ENCODE data around the gene TMTC4.

The TMTC4 gene

DNA sequence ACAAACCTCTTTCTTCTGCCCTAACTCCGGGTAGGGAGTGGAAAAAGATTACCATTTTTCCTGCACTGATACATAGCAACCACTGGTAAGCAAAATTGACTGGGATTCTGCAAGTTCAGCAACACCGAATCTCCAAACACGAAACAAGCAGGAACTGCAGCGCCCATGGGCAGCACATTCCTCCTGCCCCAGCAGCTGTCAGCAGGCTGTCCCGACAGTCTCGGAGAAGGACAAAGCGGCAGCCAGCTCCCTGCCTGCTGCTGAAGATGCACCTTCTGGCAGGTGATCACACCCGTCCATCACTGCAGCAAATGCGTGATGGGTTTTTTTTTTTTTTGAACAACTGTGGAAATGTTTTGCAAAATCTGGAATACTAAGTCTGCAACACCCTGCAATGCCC lies 6.7 kb downstream of the TMTC4 start:
- DNase-seq (ENCODE audit: low spot score) = no peak

DNA sequence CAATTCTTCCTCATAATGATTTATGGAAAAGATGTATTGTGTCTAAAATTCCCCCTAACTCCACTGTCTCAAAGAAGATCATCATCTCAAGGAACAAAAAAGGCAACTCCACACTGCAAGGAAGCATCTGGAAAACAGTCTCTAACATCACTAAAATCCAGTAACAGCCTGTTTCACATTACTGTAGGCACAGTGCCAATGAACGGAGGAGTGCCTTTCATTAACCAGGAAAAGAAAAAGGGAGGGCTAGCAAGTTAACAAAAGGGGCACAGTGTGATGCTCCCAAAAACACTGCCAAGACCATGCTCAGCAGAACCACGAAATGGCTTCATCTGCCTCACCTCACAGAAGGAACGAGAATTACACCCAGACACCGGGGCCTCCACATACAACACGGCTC lies 8.5 kb downstream of the TMTC4 start:
- DNase-seq (ENCODE audit: low spot score) = no peak

- no peak for DNase-seq (ENCODE audit: low spot score)
Measured at GRCh38 chr13:100665403-100665802, 9.2 kb downstream of the TMTC4 start.

DNA sequence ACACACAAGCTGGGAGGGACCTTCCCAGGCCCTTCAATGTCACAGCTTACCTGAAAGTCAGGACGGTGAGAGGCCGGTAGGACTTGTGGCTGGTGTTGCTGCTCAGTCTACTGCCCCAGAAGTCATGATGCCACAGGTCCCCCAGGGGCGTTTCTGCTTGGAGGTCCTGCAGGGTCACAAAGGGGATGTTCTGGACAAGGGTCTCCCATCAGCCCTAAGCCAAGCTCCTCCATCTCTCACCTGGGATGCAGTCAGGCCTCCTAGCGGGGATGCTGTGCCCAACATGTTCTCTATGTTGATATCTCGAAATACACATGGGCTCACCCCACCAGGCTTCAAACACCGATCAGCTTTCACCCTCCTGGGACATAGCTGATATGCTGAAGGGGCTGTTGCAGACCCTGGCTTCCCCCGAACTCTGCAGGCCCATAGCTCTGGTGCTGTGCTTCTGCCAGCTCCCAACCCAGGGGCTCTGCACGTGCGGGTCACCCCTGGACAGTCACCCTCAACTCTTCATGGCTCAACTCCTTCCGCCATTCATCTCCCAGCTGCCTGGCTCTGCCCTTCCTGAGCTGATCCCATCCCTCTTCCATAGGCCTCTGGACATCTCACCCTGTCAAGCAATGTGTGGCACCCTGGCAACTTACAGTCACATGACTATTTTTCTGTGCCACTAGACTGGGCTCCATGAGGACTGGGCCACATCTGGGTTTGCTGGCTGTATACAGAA lies 10.3 kb downstream of the TMTC4 start:
- no peak for DNase-seq (ENCODE audit: low spot score)

GRCh38 chr13:100662468-100663211 lies 12.0 kb downstream of the TMTC4 start:
- no peak for DNase-seq (ENCODE audit: low spot score)

DNA sequence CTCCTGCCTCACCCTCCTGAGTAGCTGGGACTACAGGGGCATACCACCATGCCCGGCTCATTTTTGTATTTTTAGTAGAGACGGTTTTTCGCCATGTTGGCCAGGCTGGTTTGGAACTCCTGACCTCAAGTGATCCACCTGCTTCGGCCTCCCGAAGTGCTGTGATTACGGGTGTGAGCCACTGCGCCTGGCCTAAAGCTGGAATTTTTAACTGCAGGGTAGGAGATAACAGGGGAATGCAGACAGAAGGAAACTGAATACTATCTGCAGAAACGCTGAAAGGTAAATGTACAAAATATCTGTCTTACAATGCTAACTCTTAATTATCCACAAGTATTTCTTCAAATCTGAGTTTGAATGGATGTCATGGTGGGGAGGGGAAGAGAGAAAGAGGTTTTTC lies 13.8 kb downstream of the TMTC4 start:
- DNase-seq (ENCODE audit: low spot score) = no peak

- DNase-seq (ENCODE audit: low spot score) = no peak
Measured at GRCh38 chr13:100659578-100659977, 15.0 kb downstream of the TMTC4 start.

GRCh38 chr13:100658363-100658762 lies 16.2 kb downstream of the TMTC4 start:
- no peak for DNase-seq (ENCODE audit: low spot score)

DNA sequence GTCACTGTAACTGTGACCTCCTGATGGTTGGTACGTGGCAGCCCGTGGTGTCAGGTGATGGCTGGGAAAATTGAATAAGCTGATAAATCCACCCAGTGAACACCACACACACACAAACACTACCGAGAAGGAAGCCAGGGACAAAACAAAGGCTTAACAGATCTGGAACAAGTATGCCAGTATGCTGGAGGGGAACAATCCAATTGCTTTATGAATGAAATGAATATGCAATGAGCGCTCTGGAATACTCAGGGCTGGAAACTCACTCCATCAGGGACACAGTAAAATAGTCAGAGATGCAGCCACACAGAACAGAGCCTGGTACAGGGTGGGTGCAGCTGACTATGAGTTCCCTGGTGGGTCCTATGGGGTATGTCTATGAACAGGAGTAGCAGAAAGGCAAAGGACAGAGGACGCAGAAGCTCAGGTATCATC lies 16.7 kb downstream of the TMTC4 start:
- no peak for DNase-seq (ENCODE audit: low spot score)

DNA sequence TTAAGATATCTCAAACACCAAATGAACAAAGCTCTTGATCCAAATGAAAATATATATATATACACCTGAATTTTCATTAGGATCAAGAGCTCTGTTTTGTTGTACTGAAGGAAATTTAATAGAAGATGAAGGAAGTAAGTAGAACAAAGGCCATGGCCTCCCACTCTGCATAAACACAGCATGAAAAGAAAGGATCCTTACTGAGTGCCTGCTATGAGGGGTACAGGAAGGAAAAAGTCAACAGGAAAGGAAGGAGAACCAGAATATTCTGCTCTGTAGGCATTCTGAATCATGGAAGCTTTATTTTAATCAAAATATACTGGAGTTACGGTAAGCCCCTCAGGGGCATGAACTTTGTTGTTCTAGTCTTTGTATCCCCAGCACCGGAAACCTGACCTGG lies 22.1 kb downstream of the TMTC4 start:
- DNase-seq (ENCODE audit: low spot score) = no peak

GRCh38 chr13:100650326-100650725 lies 24.3 kb downstream of the TMTC4 start:
- DNase-seq (ENCODE audit: low spot score) = no peak

DNA sequence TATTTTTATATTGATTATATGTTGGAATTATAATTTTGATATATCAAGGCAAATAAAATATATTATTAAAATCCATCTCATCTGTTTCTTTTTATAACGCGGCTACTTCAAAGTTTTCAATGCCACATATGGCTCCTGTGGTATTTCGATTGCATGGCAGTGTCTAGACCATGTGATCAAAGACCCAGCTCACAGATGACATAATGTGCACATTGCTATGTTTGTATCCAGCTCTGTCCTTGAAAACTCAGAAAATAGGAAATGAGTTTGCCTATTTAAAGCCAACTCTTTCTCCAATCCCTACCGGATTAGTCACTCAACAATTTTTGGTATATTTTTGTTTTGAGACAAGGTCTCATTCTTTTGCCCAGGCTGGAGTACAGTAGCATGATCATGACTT lies 26.2 kb downstream of the TMTC4 start:
- DNase-seq (ENCODE audit: low spot score) = no peak

DNA sequence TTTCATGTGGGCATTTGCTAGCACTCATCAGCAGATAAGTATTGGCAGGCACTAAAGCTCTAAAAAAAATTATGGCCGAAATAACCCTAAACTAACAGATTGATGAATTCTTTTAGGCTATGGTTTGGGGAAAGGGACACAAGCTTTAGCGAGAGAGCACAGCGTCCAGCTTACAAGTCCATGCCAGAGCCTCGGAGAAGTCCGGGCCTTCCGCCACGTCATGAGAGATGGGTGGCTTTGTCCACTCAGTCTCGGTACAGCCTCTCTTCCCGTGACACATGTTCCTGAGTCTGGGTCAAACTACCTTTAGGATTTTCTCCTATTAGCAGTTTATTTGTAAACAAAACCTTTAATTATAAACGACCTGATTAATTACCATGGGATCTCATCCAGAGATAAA lies 27.7 kb downstream of the TMTC4 start:
- no peak for DNase-seq (ENCODE audit: low spot score)

- DNase-seq (ENCODE audit: low spot score) = peak; percentile 26
Measured at GRCh38 chr13:100646030-100646673, 28.4 kb downstream of the TMTC4 start.

GRCh38 chr13:100645382-100645781 lies 29.2 kb downstream of the TMTC4 start:
- DNase-seq (ENCODE audit: low spot score) = no peak

- DNase-seq (ENCODE audit: low spot score) = no peak
Measured at GRCh38 chr13:100644371-100644770, 30.2 kb downstream of the TMTC4 start.

DNA sequence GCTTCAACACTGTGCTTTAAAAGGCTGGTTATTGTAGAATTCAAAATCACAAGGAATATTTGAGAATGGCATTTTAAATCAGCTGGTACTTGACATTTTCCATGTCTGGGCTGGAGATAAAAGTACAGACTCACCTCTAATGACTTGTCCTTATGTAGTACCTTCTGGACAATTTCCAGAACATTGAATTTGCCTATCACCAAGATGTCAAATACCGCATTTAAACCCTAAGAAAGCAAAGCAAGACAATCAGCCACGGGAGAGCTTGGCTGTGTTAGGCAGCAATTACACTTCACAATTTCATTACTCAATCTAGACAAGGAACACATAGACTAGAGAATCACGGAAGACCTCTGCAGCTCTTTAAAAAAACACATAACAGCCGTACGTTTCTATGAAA lies 36.8 kb downstream of the TMTC4 start:
- DNase-seq (ENCODE audit: low spot score) = no peak

- DNase-seq (ENCODE audit: low spot score) = no peak
Measured at GRCh38 chr13:100637380-100637779, 37.2 kb downstream of the TMTC4 start.

GRCh38 chr13:100636441-100636840 lies 38.2 kb downstream of the TMTC4 start:
- DNase-seq (ENCODE audit: low spot score) = no peak

GRCh38 chr13:100636004-100636403 lies 38.6 kb downstream of the TMTC4 start:
- DNase-seq (ENCODE audit: low spot score) = no peak

GRCh38 chr13:100634696-100635095 lies 39.9 kb downstream of the TMTC4 start:
- DNase-seq (ENCODE audit: low spot score) = no peak

DNA sequence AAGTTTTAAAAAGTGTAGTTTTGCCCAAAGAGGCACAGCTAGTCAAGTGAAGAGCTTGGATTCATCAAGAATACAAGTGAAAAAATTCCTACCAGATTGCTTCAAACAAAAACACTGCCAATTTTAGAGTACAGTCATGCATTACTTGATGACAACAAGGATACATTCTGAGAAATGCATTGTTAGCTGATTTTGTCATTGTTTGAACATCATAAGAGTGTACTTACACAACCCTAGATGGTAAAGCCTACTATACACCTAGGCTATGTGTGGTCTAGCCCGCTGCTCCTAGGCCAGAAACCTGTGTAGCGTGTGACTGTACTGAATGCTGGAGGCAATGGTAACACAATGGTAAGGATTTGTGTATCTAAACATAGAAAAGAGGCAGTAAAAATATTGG lies 41.1 kb downstream of the TMTC4 start:
- peak; percentile 68 for DNase-seq (ENCODE audit: low spot score)

GRCh38 chr13:100630555-100630954 lies 44.0 kb downstream of the TMTC4 start:
- DNase-seq (ENCODE audit: low spot score) = no peak

Measured in AG08396 (cell line).